ENCODE results near the gene TBC1D23.

The TBC1D23 gene

GRCh38 chr3:100260685-100261484, at the start of gene TBC1D23 (continued):
- TF ChIP-seq PRDM4 (tag by site-specific recombination; IDR thresholded peaks at IDR 0.05) (no peak), MYNN (tag by site-specific recombination; IDR thresholded peaks at IDR 0.05; ENCODE audit: borderline replicate concordance) (no peak), ZBTB7A (tag by site-specific recombination; IDR thresholded peaks at IDR 0.05; ENCODE audit: low read depth) (no peak), ZFP37 (tag by site-specific recombination; IDR thresholded peaks at IDR 0.05) (peak; percentile 56; the same call in 1 of the 2 replicates), TRIM28 (IDR thresholded peaks at IDR 0.05; ENCODE audit: borderline replicate concordance, low read length) (peak; percentile 60; the same call in 1 of the 2 replicates), ZNF366 (tag by site-specific recombination; conservative IDR thresholded peaks at IDR 0.05) (peak; percentile 95), INSM2 (tag by site-specific recombination; IDR thresholded peaks at IDR 0.05) (no peak), ZNF302 (tag by site-specific recombination; IDR thresholded peaks at IDR 0.05; ENCODE audit: low read depth) (no peak), ZNF354C (tag by site-specific recombination; IDR thresholded peaks at IDR 0.05; ENCODE audit: borderline replicate concordance, low read depth) (no peak), ZNF830 (tag by site-specific recombination; IDR thresholded peaks at IDR 0.05; ENCODE audit: low read depth) (no peak), MZF1 (tag by site-specific recombination; IDR thresholded peaks at IDR 0.05; ENCODE audit: borderline replicate concordance) (0 out of 2 replicates have a peak, but pooled peaks have one; percentile 56), FEZF1 (tag by site-specific recombination; IDR thresholded peaks at IDR 0.05) (peak; percentile 82), ZNF19 (tag by site-specific recombination; IDR thresholded peaks at IDR 0.05; ENCODE audit: low read depth) (no peak), BCL11A (tag by site-specific recombination; IDR thresholded peaks at IDR 0.05; ENCODE audit: low read depth) (no peak), ZNF610 (tag by site-specific recombination; IDR thresholded peaks at IDR 0.05; ENCODE audit: borderline replicate concordance) (no peak), ZNF513 (tag by site-specific recombination; IDR thresholded peaks at IDR 0.05) (no peak), ZNF585B (tag by site-specific recombination; IDR thresholded peaks at IDR 0.05) (no peak), HIC1 (tag by site-specific recombination; IDR thresholded peaks at IDR 0.05) (peak; percentile 100), ZNF426 (tag by site-specific recombination; IDR thresholded peaks at IDR 0.05) (no peak), ZNF664 (tag by site-specific recombination; IDR thresholded peaks at IDR 0.05) (no peak), ZNF747 (tag by site-specific recombination; IDR thresholded peaks at IDR 0.05) (no peak), ZNF239 (tag by site-specific recombination; IDR thresholded peaks at IDR 0.05) (no peak), ZNF350 (tag by site-specific recombination; IDR thresholded peaks at IDR 0.05) (no peak), KLF17 (tag by site-specific recombination; IDR thresholded peaks at IDR 0.05) (no peak)
